ENCODE data around the gene P2RX7.

DNA sequence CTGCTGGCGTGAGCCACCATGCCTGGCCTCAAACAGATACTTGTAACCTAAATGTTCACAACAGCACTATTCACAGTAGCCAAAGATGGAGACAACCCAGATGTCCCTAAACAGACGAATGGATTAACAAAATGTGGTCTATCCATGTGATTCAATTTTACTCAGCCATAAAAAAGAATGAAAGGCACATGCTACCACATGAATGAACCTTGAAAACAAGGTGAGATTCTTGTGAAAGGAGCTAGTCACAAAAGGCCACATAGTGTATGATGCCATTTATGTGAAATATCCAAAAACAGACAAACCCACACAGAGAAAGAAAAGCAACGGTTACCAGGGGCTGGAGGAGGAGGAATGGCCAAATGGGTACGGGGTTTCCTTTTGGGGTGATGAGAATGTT, 19.6 kb upstream of the P2RX7 start:
- TF ChIP-seq, protein P1, sequence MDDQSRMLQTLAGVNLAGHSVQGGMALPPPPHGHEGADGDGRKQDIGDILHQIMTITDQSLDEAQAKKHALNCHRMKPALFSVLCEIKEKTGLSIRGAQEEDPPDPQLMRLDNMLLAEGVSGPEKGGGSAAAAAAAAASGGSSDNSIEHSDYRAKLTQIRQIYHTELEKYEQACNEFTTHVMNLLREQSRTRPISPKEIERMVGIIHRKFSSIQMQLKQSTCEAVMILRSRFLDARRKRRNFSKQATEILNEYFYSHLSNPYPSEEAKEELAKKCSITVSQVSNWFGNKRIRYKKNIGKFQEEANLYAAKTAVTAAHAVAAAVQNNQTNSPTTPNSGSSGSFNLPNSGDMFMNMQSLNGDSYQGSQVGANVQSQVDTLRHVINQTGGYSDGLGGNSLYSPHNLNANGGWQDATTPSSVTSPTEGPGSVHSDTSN (IDR thresholded peaks at IDR 0.05): no peak
- TF ChIP-seq EHMT2 (IDR thresholded peaks at IDR 0.05; ENCODE audit: low read depth): no peak
- TF ChIP-seq, protein P2, sequence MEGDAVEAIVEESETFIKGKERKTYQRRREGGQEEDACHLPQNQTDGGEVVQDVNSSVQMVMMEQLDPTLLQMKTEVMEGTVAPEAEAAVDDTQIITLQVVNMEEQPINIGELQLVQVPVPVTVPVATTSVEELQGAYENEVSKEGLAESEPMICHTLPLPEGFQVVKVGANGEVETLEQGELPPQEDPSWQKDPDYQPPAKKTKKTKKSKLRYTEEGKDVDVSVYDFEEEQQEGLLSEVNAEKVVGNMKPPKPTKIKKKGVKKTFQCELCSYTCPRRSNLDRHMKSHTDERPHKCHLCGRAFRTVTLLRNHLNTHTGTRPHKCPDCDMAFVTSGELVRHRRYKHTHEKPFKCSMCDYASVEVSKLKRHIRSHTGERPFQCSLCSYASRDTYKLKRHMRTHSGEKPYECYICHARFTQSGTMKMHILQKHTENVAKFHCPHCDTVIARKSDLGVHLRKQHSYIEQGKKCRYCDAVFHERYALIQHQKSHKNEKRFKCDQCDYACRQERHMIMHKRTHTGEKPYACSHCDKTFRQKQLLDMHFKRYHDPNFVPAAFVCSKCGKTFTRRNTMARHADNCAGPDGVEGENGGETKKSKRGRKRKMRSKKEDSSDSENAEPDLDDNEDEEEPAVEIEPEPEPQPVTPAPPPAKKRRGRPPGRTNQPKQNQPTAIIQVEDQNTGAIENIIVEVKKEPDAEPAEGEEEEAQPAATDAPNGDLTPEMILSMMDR (IDR thresholded peaks at IDR 0.05): no peak
- TF ChIP-seq CEBPB (IDR thresholded peaks at IDR 0.05): no peak
- TF ChIP-seq RCOR1 (IDR thresholded peaks at IDR 0.05; ENCODE audit: low read depth, low read length): no peak
- no peak for TF ChIP-seq ESRRA (IDR thresholded peaks at IDR 0.05; ENCODE audit: borderline replicate concordance, low read length)
- no peak for TF ChIP-seq RARB (CRISPR knock-in tag; IDR thresholded peaks at IDR 0.05)
- TF ChIP-seq SMC3 (IDR thresholded peaks at IDR 0.05): no peak
- TF ChIP-seq, protein P3, sequence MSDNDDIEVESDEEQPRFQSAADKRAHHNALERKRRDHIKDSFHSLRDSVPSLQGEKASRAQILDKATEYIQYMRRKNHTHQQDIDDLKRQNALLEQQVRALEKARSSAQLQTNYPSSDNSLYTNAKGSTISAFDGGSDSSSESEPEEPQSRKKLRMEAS (IDR thresholded peaks at IDR 0.05): no peak
- TF ChIP-seq BHLHE40 (IDR thresholded peaks at IDR 0.05; ENCODE audit: low read depth, low read length): no peak
